K562 (cell line): ENCODE results near the gene DEDD. TPM values are rescaled to one million over a fixed set of nuclear protein-coding genes. Genes with fewer than 3 reads are reported as not detected.
A peak's percentile ranks its signal among the peaks of the same experiment; 100 is the strongest.

Experiments used
- CCAR2 ChIP-seq: fragments of 200-400 bp; formaldehyde crosslinking; IDR thresholded peaks from 2 replicates; pipeline ENCODE4 v1.6.1; 2017; ENCODE audit warnings: mild to moderate bottlenecking, low read depth, low read length
- CHD4 ChIP-seq: fragments of 200-600 bp; sonication (generic); IDR thresholded peaks from 3 replicates; pipeline ENCODE4 v1.6.1; 2012; ENCODE audit warnings: low read depth, mild to moderate bottlenecking, mixed read lengths, low read length, inconsistent platforms; ENCODE audit not compliant: insufficient read depth, insufficient replicate concordance, poor library complexity, severe bottlenecking
- ELF1 ChIP-seq: fragments of 200-800 bp; sonication (Bioruptor generic); IDR thresholded peaks from 2 replicates; pipeline ENCODE4 v1.6.1; 2016; ENCODE audit warnings: missing genetic modification characterization, missing compliant biosample characterization
- FOXK2 ChIP-seq, 2 experiments: fragments of 450-650 bp; IDR thresholded peaks in 1 of 2; conservative IDR thresholded peaks in 1 of 2; 2 replicates each; pipeline ENCODE4 v1.6.1; 2016; ENCODE audit warnings: low read depth in 2 of 2, mild to moderate bottlenecking in 1 of 2
- NRF1 ChIP-seq, 2 experiments: fragments of 450-650 bp; IDR thresholded peaks in 1 of 2; conservative IDR thresholded peaks in 1 of 2; 2 replicates each; pipeline ENCODE4 v1.6.1; 2014; ENCODE audit warnings: mild to moderate bottlenecking in 2 of 2
- PML ChIP-seq: IDR thresholded peaks from 2 replicates; pipeline ENCODE4 v1.6.1; 2012; ENCODE audit warnings: low read length, inconsistent platforms
- PTRF ChIP-seq: fragments of 450-650 bp; IDR thresholded peaks from 2 replicates; pipeline ENCODE4 v1.6.1; 2016; ENCODE audit warnings: mild to moderate bottlenecking, missing genetic modification characterization, missing compliant biosample characterization
- RFX1 ChIP-seq: fragments of 450-650 bp; IDR thresholded peaks from 2 replicates; pipeline ENCODE4 v1.6.1; 2016; ENCODE audit warnings: mild to moderate bottlenecking, moderate library complexity
- SMC3 ChIP-seq: conservative IDR thresholded peaks from 2 replicates; pipeline ENCODE4 v1.6.1; 2011; ENCODE audit warnings: low read depth, low read length, improper control_type of control experiment; ENCODE audit not compliant: insufficient read depth
- TAF9B ChIP-seq: fragments of 450-650 bp; IDR thresholded peaks from 2 replicates; pipeline ENCODE4 v1.6.1; 2018; ENCODE audit warnings: mild to moderate bottlenecking; ENCODE audit not compliant: partially characterized antibody
- U2AF1 ChIP-seq: fragments of 200-400 bp; formaldehyde crosslinking; optimal IDR thresholded peaks from 2 replicates; pipeline ENCODE3; 2017; ENCODE audit warnings: mild to moderate bottlenecking, low read depth, low read length, moderate library complexity
- WHSC1 ChIP-seq: IDR thresholded peaks from one replicate; pipeline ENCODE4 v1.6.1; 2012; ENCODE audit warnings: low read length, control low read depth, inconsistent platforms
- ZFX ChIP-seq: sonication (generic); formaldehyde crosslinking; IDR thresholded peaks from 2 replicates; pipeline ENCODE4 v1.8.0; 2022; ENCODE audit warnings: mild to moderate bottlenecking, missing genetic modification reagents, moderate library complexity
- ZNF436 ChIP-seq: fragments of 250-450, 450-650 bp; sonication (Bioruptor Pico); formaldehyde crosslinking; IDR thresholded peaks from 2 replicates; pipeline ENCODE4 v1.7.0; 2020; ENCODE audit warnings: mild to moderate bottlenecking
- ZNF668 ChIP-seq: fragments of 250-450 bp; sonication (Bioruptor Pico); IDR thresholded peaks from 2 replicates; pipeline ENCODE4 v1.8.0; 2022; ENCODE audit warnings: mild to moderate bottlenecking, inconsistent platforms
- polyA plus RNA-seq, 8 experiments: library from polyadenylated mRNA; depleted of rRNA in 4 of 8; stranded (reverse) in 5 of 8; unstranded in 3 of 8; fragments of >200 nt; fragmentation: Nextera tagmentation in 2 of 8; fragmentation: Illumina TruSeq in 1 of 8; extraction: Ambion mirVana in 2 of 8; extraction: Trizol in 1 of 8; gene quantifications; 2 replicates each; pipeline versions ENCODE4 v1.2.1 to v1.2.3, GENCODE V29; 2011 to 2014; ENCODE audit warnings: inconsistent platforms in 1 of 8, missing spikeins in 1 of 8
- total RNA-seq, 7 experiments: library from RNA; depleted of rRNA in 6 of 7; stranded (reverse); fragments of >200 nt in 6 of 7; fragmentation: Illumina TruSeq in 2 of 7; extraction: Trizol in 2 of 7; gene quantifications; 2 replicates each; pipeline versions ENCODE4 v1.2.1 to v1.2.3, GENCODE V29; 2011 to 2021; ENCODE audit warnings: low replicate concordance in 1 of 7
- TF ChIP-seq, protein P1 (sequence below), 2 experiments: fragments of 450-650 bp in 1 of 2; sonication (generic) in 1 of 2; formaldehyde crosslinking in 1 of 2; IDR thresholded peaks; 2 replicates each; pipeline versions ENCODE4 v1.7.1 to v1.9.0; 2016 to 2022; ENCODE audit warnings: inconsistent platforms in 1 of 2, mild to moderate bottlenecking in 1 of 2, missing genetic modification reagents in 1 of 2
- TF ChIP-seq, protein P2 (sequence below): sonication (generic); formaldehyde crosslinking; IDR thresholded peaks from 2 replicates; pipeline ENCODE4 v1.8.0; 2022; ENCODE audit warnings: missing genetic modification reagents, mild to moderate bottlenecking, moderate library complexity, borderline replicate concordance

Gene DEDD
- total and polyA plus RNA-seq, 9 of the 15 experiments (the other 6 are each of a cell fraction or from before 2014, with no cell fraction given) = 11.6 to 41.0 (median 16.8) TPM

DNA sequence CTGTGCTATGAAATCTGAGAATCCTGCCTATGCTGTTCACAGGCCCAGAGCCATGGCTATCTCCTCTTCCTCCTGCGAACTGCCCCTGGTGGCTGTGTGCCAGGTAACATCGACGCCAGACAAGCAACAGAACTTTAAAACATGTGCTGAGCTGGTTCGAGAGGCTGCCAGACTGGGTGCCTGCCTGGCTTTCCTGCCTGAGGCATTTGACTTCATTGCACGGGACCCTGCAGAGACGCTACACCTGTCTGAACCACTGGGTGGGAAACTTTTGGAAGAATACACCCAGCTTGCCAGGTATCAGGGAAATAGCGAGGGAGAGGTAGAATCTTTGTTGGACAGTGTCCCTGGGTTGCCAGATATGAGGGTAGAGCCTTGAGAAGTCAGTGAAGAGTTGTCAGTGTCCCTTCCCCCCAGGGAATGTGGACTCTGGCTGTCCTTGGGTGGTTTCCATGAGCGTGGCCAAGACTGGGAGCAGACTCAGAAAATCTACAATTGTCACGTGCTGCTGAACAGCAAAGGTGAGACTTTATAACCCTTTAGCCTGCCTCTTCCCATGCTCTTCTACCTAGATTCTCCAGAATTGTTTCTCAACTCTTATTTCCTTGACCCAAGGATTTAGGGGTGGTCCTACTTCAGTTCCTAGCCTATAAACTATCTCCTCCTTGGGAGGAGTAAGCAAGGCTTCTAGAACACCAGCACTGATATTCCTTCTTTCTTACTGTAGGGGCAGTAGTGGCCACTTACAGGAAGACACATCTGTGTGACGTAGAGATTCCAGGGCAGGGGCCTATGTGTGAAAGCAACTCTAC lies 13.2 kb downstream of the DEDD start (continued):
- TF ChIP-seq, protein P1, sequence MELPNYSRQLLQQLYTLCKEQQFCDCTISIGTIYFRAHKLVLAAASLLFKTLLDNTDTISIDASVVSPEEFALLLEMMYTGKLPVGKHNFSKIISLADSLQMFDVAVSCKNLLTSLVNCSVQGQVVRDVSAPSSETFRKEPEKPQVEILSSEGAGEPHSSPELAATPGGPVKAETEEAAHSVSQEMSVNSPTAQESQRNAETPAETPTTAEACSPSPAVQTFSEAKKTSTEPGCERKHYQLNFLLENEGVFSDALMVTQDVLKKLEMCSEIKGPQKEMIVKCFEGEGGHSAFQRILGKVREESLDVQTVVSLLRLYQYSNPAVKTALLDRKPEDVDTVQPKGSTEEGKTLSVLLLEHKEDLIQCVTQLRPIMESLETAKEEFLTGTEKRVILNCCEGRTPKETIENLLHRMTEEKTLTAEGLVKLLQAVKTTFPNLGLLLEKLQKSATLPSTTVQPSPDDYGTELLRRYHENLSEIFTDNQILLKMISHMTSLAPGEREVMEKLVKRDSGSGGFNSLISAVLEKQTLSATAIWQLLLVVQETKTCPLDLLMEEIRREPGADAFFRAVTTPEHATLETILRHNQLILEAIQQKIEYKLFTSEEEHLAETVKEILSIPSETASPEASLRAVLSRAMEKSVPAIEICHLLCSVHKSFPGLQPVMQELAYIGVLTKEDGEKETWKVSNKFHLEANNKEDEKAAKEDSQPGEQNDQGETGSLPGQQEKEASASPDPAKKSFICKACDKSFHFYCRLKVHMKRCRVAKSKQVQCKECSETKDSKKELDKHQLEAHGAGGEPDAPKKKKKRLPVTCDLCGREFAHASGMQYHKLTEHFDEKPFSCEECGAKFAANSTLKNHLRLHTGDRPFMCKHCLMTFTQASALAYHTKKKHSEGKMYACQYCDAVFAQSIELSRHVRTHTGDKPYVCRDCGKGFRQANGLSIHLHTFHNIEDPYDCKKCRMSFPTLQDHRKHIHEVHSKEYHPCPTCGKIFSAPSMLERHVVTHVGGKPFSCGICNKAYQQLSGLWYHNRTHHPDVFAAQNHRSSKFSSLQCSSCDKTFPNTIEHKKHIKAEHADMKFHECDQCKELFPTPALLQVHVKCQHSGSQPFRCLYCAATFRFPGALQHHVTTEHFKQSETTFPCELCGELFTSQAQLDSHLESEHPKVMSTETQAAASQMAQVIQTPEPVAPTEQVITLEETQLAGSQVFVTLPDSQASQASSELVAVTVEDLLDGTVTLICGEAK (IDR thresholded peaks at IDR 0.05) = no peak
- TF ChIP-seq, protein P1 (CRISPR knock-in tag; IDR thresholded peaks at IDR 0.05) = no peak
- TF ChIP-seq TAF9B (no peak), SMC3 (no peak), CCAR2 (no peak), ZFX (CRISPR knock-in tag) (peak; percentile 28), PML (0 out of 2 replicates have a peak, but pooled peaks have one; percentile 14), CHD4 (no peak), FOXK2 (conservative IDR thresholded peaks at IDR 0.05 in 1 of 2, IDR thresholded peaks at IDR 0.05 in 1 of 2; ENCODE audit: low read depth in 2 of 2) (0 out of 4 replicates have a peak, but pooled peaks of 1 of the 2 experiments have one; percentile 19), ZNF436 (CRISPR knock-in tag) (no peak), PTRF (tag) (no peak), ELF1 (tag) (peak; percentile 48; the same call in 1 of the 2 replicates), U2AF1 (no peak), NRF1 (conservative IDR thresholded peaks at IDR 0.05 in 1 of 2, IDR thresholded peaks at IDR 0.05 in 1 of 2) (no peak), RFX1 (no peak), WHSC1 (no peak), ZNF668 (no peak)
- TF ChIP-seq, protein P2, sequence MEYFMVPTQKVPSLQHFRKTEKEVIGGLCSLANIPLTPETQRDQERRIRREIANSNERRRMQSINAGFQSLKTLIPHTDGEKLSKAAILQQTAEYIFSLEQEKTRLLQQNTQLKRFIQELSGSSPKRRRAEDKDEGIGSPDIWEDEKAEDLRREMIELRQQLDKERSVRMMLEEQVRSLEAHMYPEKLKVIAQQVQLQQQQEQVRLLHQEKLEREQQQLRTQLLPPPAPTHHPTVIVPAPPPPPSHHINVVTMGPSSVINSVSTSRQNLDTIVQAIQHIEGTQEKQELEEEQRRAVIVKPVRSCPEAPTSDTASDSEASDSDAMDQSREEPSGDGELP (CRISPR knock-in tag) = no peak
